ENCODE data around the gene XPO4.

- TF ChIP-seq YY1 (IDR thresholded peaks at IDR 0.05; ENCODE audit: low read depth, low read length): no peak
- no peak for TF ChIP-seq ATF3 (IDR thresholded peaks at IDR 0.05; ENCODE audit: insufficient read depth, low read depth, low read length)
- no peak for TF ChIP-seq SRF (IDR thresholded peaks at IDR 0.05; ENCODE audit: low read depth, low read length)
- TF ChIP-seq JUN (IDR thresholded peaks at IDR 0.05; ENCODE audit: low read depth, low read length): no peak
- TF ChIP-seq CTCF (IDR thresholded peaks at IDR 0.05; ENCODE audit: control extremely low read depth in 1 of 3, insufficient read depth in 1 of 3, low read depth in 1 of 3, low read length in 3 of 3): no peak
- TF ChIP-seq ATF2 (IDR thresholded peaks at IDR 0.05; ENCODE audit: low read length): no peak
- no peak for TF ChIP-seq CREB1 (IDR thresholded peaks at IDR 0.05)
- TF ChIP-seq TBP (IDR thresholded peaks at IDR 0.05; ENCODE audit: low read depth, low read length): no peak
- TF ChIP-seq GABPA (IDR thresholded peaks at IDR 0.05; ENCODE audit: borderline replicate concordance, insufficient read depth, low read length): no peak
- no peak for TF ChIP-seq POLR2A (IDR thresholded peaks at IDR 0.05; ENCODE audit: control extremely low read depth in 1 of 2, low read depth in 2 of 2, low read length in 2 of 2)
- no peak for TF ChIP-seq POLR2AphosphoS5 (IDR thresholded peaks at IDR 0.05; ENCODE audit: low read depth, low read length)
- TF ChIP-seq EZH2 (IDR thresholded peaks at IDR 0.05; ENCODE audit: low read depth, low read length, severe bottlenecking): no peak
- no peak for TF ChIP-seq CBX8 (IDR thresholded peaks at IDR 0.05; ENCODE audit: borderline replicate concordance, low read depth, low read length)
Observed at GRCh38 chr13:20729633-20730585, 172.6 kb downstream of the XPO4 start.
